K562 (cell line): Measurements from ENCODE around the gene HOXB7. TPM values are rescaled to one million over a fixed set of nuclear protein-coding genes. Genes with fewer than 3 reads are reported as not detected.
A peak's percentile ranks its signal among the peaks of the same experiment; 100 is the strongest.

Experiments
- ARHGAP35 ChIP-seq: fragments of 450-650 bp; IDR thresholded peaks from 2 replicates; pipeline ENCODE4 v1.6.1; 2018; ENCODE audit not compliant: partially characterized antibody
- DPF2 ChIP-seq: fragments of 450-650 bp; IDR thresholded peaks from 2 replicates; pipeline ENCODE4 v1.6.1; 2016
- GABPA ChIP-seq: fragments of 200-800 bp; sonication (Bioruptor generic); conservative IDR thresholded peaks from 2 replicates; pipeline ENCODE4 v1.6.1; 2016; ENCODE audit warnings: low read depth, missing genetic modification characterization, missing compliant biosample characterization
- IRF1 ChIP-seq: sonication (generic); formaldehyde crosslinking; IDR thresholded peaks from 2 replicates; pipeline ENCODE4 v1.8.0; 2022; ENCODE audit warnings: missing genetic modification reagents, mild to moderate bottlenecking, borderline replicate concordance
- NELFE ChIP-seq: IDR thresholded peaks from 2 replicates; pipeline ENCODE4 v1.6.1; 2011; ENCODE audit warnings: mild to moderate bottlenecking; ENCODE audit not compliant: insufficient read depth, insufficient read length
- NRF1 ChIP-seq, 2 experiments: fragments of 450-650 bp; IDR thresholded peaks in 1 of 2; conservative IDR thresholded peaks in 1 of 2; 2 replicates each; pipeline ENCODE4 v1.6.1; 2014; ENCODE audit warnings: mild to moderate bottlenecking in 2 of 2
- RUNX1 ChIP-seq: sonication (generic); IDR thresholded peaks from 2 replicates; pipeline ENCODE4 v1.6.1; 2016; ENCODE audit warnings: antibody characterized with exemption, low read depth
- SAP30 ChIP-seq: fragments of 200-600 bp; sonication (generic); IDR thresholded peaks from 2 replicates; pipeline ENCODE4 v1.6.1; 2012; ENCODE audit warnings: borderline replicate concordance, low read depth, mild to moderate bottlenecking, moderate library complexity, low read length, control low read depth, inconsistent platforms; ENCODE audit not compliant: insufficient read depth, poor library complexity, severe bottlenecking
- ZNF644 ChIP-seq: fragments of 200-800 bp; sonication (Bioruptor generic); IDR thresholded peaks from 2 replicates; pipeline ENCODE4 v1.6.1; 2016; ENCODE audit warnings: low read depth, missing genetic modification characterization, missing compliant biosample characterization
- ZNF764 ChIP-seq: fragments of 250-450 bp; sonication (Bioruptor Pico); IDR thresholded peaks from 2 replicates; pipeline ENCODE4 v1.4.0; 2020; ENCODE audit warnings: low read depth, mild to moderate bottlenecking, moderate library complexity
- ZNF79 ChIP-seq: fragments of 250-450 bp; sonication (Bioruptor Pico); IDR thresholded peaks from 2 replicates; pipeline ENCODE4 v1.4.0; 2020; ENCODE audit warnings: low read depth, mild to moderate bottlenecking, moderate library complexity
- polyA plus RNA-seq, 8 experiments: library from polyadenylated mRNA; depleted of rRNA in 4 of 8; stranded (reverse) in 5 of 8; unstranded in 3 of 8; fragments of >200 nt; fragmentation: Nextera tagmentation in 2 of 8; fragmentation: Illumina TruSeq in 1 of 8; extraction: Ambion mirVana in 2 of 8; extraction: Trizol in 1 of 8; gene quantifications; 2 replicates each; pipeline versions ENCODE4 v1.2.1 to v1.2.3, GENCODE V29; 2011 to 2014; ENCODE audit warnings: inconsistent platforms in 1 of 8, missing spikeins in 1 of 8
- total RNA-seq, 7 experiments: library from RNA; depleted of rRNA in 6 of 7; stranded (reverse); fragments of >200 nt in 6 of 7; fragmentation: Illumina TruSeq in 2 of 7; extraction: Trizol in 2 of 7; gene quantifications; 2 replicates each; pipeline versions ENCODE4 v1.2.1 to v1.2.3, GENCODE V29; 2011 to 2021; ENCODE audit warnings: low replicate concordance in 1 of 7
- TF ChIP-seq, protein P1 (sequence below): sonication (generic); formaldehyde crosslinking; IDR thresholded peaks from 2 replicates; pipeline ENCODE4 v1.8.0; 2023; ENCODE audit warnings: missing genetic modification reagents, mild to moderate bottlenecking, borderline replicate concordance

The HOXB7 gene
- total and polyA plus RNA-seq, 9 of the 15 experiments (the other 6 are each of a cell fraction or from before 2014, with no cell fraction given) = 5.5 to 16.7 (median 8.3) TPM

DNA sequence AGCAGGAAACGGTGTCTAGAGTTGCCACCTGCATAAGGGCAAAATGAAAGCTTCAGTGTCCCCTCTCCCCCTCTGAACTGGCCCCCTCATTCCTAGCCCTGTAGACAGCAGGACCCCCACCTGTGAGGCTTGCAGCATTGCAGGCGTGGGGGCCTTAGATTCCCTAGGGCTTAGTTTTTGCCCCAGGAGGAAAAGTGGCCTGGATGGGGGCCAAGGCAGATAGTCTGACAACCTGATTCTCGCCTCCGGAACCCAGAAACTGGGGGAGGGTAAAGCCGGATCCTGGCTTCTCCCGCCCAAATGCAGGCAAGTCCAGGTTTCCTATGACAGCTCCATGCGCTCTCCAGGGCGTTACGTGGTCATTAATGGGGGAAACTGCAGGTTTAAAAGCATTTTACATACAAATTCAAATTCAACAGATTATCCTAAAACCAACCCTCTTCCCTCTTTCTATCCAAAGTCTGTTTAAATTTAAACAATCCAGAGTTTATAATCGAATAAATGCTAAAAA, 5.4 kb downstream of the HOXB7 start (continued):
- TF ChIP-seq, protein P1, sequence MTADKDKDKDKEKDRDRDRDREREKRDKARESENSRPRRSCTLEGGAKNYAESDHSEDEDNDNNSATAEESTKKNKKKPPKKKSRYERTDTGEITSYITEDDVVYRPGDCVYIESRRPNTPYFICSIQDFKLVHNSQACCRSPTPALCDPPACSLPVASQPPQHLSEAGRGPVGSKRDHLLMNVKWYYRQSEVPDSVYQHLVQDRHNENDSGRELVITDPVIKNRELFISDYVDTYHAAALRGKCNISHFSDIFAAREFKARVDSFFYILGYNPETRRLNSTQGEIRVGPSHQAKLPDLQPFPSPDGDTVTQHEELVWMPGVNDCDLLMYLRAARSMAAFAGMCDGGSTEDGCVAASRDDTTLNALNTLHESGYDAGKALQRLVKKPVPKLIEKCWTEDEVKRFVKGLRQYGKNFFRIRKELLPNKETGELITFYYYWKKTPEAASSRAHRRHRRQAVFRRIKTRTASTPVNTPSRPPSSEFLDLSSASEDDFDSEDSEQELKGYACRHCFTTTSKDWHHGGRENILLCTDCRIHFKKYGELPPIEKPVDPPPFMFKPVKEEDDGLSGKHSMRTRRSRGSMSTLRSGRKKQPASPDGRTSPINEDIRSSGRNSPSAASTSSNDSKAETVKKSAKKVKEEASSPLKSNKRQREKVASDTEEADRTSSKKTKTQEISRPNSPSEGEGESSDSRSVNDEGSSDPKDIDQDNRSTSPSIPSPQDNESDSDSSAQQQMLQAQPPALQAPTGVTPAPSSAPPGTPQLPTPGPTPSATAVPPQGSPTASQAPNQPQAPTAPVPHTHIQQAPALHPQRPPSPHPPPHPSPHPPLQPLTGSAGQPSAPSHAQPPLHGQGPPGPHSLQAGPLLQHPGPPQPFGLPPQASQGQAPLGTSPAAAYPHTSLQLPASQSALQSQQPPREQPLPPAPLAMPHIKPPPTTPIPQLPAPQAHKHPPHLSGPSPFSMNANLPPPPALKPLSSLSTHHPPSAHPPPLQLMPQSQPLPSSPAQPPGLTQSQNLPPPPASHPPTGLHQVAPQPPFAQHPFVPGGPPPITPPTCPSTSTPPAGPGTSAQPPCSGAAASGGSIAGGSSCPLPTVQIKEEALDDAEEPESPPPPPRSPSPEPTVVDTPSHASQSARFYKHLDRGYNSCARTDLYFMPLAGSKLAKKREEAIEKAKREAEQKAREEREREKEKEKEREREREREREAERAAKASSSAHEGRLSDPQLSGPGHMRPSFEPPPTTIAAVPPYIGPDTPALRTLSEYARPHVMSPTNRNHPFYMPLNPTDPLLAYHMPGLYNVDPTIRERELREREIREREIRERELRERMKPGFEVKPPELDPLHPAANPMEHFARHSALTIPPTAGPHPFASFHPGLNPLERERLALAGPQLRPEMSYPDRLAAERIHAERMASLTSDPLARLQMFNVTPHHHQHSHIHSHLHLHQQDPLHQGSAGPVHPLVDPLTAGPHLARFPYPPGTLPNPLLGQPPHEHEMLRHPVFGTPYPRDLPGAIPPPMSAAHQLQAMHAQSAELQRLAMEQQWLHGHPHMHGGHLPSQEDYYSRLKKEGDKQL (CRISPR knock-in tag) = no peak
- TF ChIP-seq NRF1 (conservative IDR thresholded peaks at IDR 0.05 in 1 of 2, IDR thresholded peaks at IDR 0.05 in 1 of 2) (no peak), RUNX1 (no peak), ZNF764 (CRISPR knock-in tag) (no peak), IRF1 (CRISPR knock-in tag) (no peak), ZNF79 (CRISPR knock-in tag) (no peak), DPF2 (0 out of 2 replicates have a peak, but pooled peaks have one; percentile 16), NELFE (no peak), GABPA (tag) (no peak), SAP30 (no peak), ARHGAP35 (no peak), ZNF644 (tag) (no peak)
